Measurements from ENCODE around the gene KDSR. TPM values are rescaled to one million over a fixed set of nuclear protein-coding genes. Genes with fewer than 3 reads are reported as not detected.
A peak's percentile ranks its signal among the peaks of the same experiment; 100 is the strongest.

Gene KDSR, protein sequence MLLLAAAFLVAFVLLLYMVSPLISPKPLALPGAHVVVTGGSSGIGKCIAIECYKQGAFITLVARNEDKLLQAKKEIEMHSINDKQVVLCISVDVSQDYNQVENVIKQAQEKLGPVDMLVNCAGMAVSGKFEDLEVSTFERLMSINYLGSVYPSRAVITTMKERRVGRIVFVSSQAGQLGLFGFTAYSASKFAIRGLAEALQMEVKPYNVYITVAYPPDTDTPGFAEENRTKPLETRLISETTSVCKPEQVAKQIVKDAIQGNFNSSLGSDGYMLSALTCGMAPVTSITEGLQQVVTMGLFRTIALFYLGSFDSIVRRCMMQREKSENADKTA
- 42.0 TPM for total RNA-seq
- 100 to 1,000 TPM in 3 of 4 donors, 10 to 100 TPM in 1; 99.8 to 119 (median 106) TPM for polyA plus RNA-seq

DNA sequence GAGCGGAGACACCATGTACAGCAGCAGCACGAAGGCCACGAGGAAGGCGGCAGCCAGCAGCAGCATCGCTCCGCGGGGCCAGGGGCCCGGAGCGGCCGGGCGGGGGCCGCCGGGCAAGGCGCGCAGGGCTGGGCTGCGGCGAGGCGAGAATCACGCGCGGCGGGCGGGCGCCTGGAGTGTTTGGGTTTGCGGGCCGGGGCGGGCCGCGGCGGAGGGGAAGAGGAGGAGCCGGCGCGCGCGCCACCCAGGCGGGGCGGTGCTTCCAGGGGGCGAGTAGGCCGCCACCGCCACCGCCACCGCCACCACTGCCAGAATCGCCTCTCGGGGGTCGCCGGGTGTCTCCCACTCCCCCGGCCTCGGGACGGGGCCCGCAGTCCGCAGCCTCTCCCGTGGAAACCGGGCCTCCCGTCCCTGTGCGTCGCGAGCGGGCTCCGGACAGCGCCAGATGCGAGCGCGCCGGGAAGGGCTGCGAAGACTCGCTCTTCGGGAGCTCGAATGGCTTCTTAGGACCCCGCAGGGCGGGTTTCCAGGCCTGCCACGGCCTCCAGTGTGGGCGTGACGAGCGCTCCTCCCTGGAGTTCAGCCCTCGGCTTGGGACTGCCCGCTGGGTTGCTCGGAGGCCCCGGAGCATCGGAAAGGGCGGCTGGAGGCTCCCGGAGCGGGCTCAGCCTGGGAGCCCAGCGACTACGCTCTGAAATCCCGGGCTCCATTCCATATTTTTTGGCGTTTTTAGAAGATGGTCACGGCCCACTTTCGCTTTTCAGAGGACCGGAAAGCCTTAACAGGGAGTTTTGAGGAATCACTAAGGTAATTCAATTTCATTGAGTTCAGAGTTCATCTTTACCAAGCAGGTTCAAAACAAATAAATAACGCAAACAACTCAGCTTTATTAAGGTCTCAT lies at the start of gene KDSR:
Gene KDSR, minus strand, starts transcription at position 154 of the 901 bp plus-strand sequence. Its CDS starts 88 bp downstream, at position 66.
- peaks cover 5% of the 10 kb centered on the region for H3K36me3 ChIP-seq (ENCODE audit: control insufficient read depth, insufficient read depth, low read length)
- H3K27me3 ChIP-seq (ENCODE audit: control insufficient read depth, insufficient read depth, low read length): no peaks in the 10 kb centered on the region
- H3K4me3 ChIP-seq (ENCODE audit: low read depth, low read length): peak within 1 kb of the TSS; percentile 96
- ATAC-seq (ENCODE audit: low read depth in 2 of 2): peak; percentile 87
- DNase-seq: peak; percentile 74 to 88 (median 81)
- H3K27me3 Mint-ChIP-seq: no peaks in the 10 kb centered on the region
- peaks cover 37% of the 10 kb centered on the region for H3K4me1 ChIP-seq (ENCODE audit: control insufficient read depth, insufficient read depth, low read length, poor library complexity, severe bottlenecking)
- H3K9me3 ChIP-seq (ENCODE audit: control insufficient read depth in 2 of 2, low read length in 2 of 2): no peaks in the 10 kb centered on the region
- H3K27ac Mint-ChIP-seq: peak within 1 kb of the TSS; percentile 87 to 92 (median 91)
- H3K9me3 Mint-ChIP-seq: no peaks in the 10 kb centered on the region
- H3K4me1 Mint-ChIP-seq: peaks cover 15 to 48% (median 35%) of the 10 kb centered on the region in 4 donors
- H3K27ac ChIP-seq (ENCODE audit: insufficient read depth, low read length, poor library complexity, severe bottlenecking): peak within 1 kb of the TSS; percentile 69
- H3K4me3 Mint-ChIP-seq: peak within 1 kb of the TSS; percentile 31 to 97 (median 94)
- peaks cover 14% of the 10 kb centered on the region for H3K36me3 Mint-ChIP-seq

DNA sequence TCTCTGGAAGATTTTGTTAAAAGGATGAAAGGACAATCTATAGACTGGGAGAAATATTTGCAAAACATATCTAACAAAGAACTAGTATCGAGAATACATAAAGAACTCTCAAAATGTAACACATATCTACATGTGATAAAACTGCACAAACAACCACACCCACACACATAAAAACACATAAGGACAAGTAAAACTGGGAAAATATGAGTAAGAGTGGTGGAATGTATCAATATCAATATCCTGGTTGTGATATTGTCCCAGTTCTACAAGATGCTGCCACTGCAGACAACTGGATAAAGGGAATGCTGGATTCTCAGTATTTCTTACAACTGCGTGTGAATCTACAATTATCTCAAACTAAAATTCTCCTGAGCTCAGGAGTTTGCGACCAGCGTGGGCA lies 45.9 kb upstream of the KDSR start:
- Histone ChIP-seq H3K4me3 (ENCODE audit: low read depth, low read length) (no peak overlapping the region), H3K4me1 (ENCODE audit: control insufficient read depth, insufficient read depth, low read length, poor library complexity, severe bottlenecking) (peaks cover 4% of the 10 kb centered on the region), H3K27me3 (ENCODE audit: control insufficient read depth, insufficient read depth, low read length) (no peaks in the 10 kb centered on the region), H3K9me3 (ENCODE audit: control insufficient read depth in 2 of 2, low read length in 2 of 2) (no peaks in the 10 kb centered on the region), H3K36me3 (ENCODE audit: control insufficient read depth, insufficient read depth, low read length) (peaks cover 71% of the 10 kb centered on the region), H3K27ac (ENCODE audit: insufficient read depth, low read length, poor library complexity, severe bottlenecking) (no peak overlapping the region)
- DNase-seq (no peak), ATAC-seq (ENCODE audit: low read depth in 2 of 2) (no peak)
- peak overlapping the region in 1 of 3 donors; percentile 41 for H3K27ac Mint-ChIP-seq
- H3K9me3 Mint-ChIP-seq: no peaks in the 10 kb centered on the region
- peaks cover 37% of the 10 kb centered on the region for H3K36me3 Mint-ChIP-seq
- H3K27me3 Mint-ChIP-seq: no peaks in the 10 kb centered on the region
- H3K4me3 Mint-ChIP-seq: peak overlapping the region in 2 of 4 donors; percentile 23 to 35
- peaks cover 29 to 49% (median 33%) of the 10 kb centered on the region in 4 donors for H3K4me1 Mint-ChIP-seq

- Mint-ChIP-seq H3K9me3 (no peaks in the 10 kb centered on the region), H3K36me3 (peaks cover 47% of the 10 kb centered on the region), H3K4me3 (no peak overlapping the region), H3K27ac (peak overlapping the region; percentile 21 to 84 (median 32)), H3K27me3 (no peaks in the 10 kb centered on the region), H3K4me1 (peaks cover 35 to 59% (median 39%) of the 10 kb centered on the region in 4 donors)
- Histone ChIP-seq H3K4me1 (ENCODE audit: control insufficient read depth, insufficient read depth, low read length, poor library complexity, severe bottlenecking) (peaks cover 4% of the 10 kb centered on the region), H3K36me3 (ENCODE audit: control insufficient read depth, insufficient read depth, low read length) (peaks cover 70% of the 10 kb centered on the region), H3K9me3 (ENCODE audit: control insufficient read depth in 2 of 2, low read length in 2 of 2) (no peaks in the 10 kb centered on the region), H3K27ac (ENCODE audit: insufficient read depth, low read length, poor library complexity, severe bottlenecking) (peak overlapping the region; percentile 17), H3K27me3 (ENCODE audit: control insufficient read depth, insufficient read depth, low read length) (no peaks in the 10 kb centered on the region), H3K4me3 (ENCODE audit: low read depth, low read length) (no peak overlapping the region)
- ATAC-seq (ENCODE audit: low read depth in 2 of 2): peak in 1 of 2 donors; percentile 50
- DNase-seq: peak in 1 of 3 donors; percentile 36
Observed at GRCh38 chr18:63410792-63411191, 43.8 kb upstream of the KDSR start.

GRCh38 chr18:63409301-63409700 lies 42.3 kb upstream of the KDSR start:
- Mint-ChIP-seq H3K27me3 (no peaks in the 10 kb centered on the region), H3K36me3 (peaks cover 42% of the 10 kb centered on the region), H3K27ac (peak overlapping the region in 1 of 3 donors; percentile 26), H3K4me3 (no peak overlapping the region), H3K9me3 (no peaks in the 10 kb centered on the region), H3K4me1 (peaks cover 29 to 59% (median 33%) of the 10 kb centered on the region in 4 donors)
- Histone ChIP-seq H3K27ac (ENCODE audit: insufficient read depth, low read length, poor library complexity, severe bottlenecking) (no peak overlapping the region), H3K36me3 (ENCODE audit: control insufficient read depth, insufficient read depth, low read length) (peaks cover 71% of the 10 kb centered on the region), H3K9me3 (ENCODE audit: control insufficient read depth in 2 of 2, low read length in 2 of 2) (no peaks in the 10 kb centered on the region), H3K4me1 (ENCODE audit: control insufficient read depth, insufficient read depth, low read length, poor library complexity, severe bottlenecking) (peaks cover 4% of the 10 kb centered on the region), H3K27me3 (ENCODE audit: control insufficient read depth, insufficient read depth, low read length) (no peaks in the 10 kb centered on the region), H3K4me3 (ENCODE audit: low read depth, low read length) (no peak overlapping the region)
- ATAC-seq (ENCODE audit: low read depth in 2 of 2) (peak in 1 of 2 donors; percentile 46), DNase-seq (peak in 1 of 3 donors; percentile 50)

GRCh38 chr18:63407734-63408133 lies 40.7 kb upstream of the KDSR start:
- no peak overlapping the region for H3K27ac ChIP-seq (ENCODE audit: insufficient read depth, low read length, poor library complexity, severe bottlenecking)
- peaks cover 49% of the 10 kb centered on the region for H3K36me3 Mint-ChIP-seq
- ATAC-seq (ENCODE audit: low read depth in 2 of 2) (no peak), DNase-seq (no peak)
- H3K4me1 Mint-ChIP-seq: peaks cover 18 to 47% (median 26%) of the 10 kb centered on the region in 4 donors
- H3K27me3 Mint-ChIP-seq: no peaks in the 10 kb centered on the region
- H3K27me3 ChIP-seq (ENCODE audit: control insufficient read depth, insufficient read depth, low read length): no peaks in the 10 kb centered on the region
- H3K4me1 ChIP-seq (ENCODE audit: control insufficient read depth, insufficient read depth, low read length, poor library complexity, severe bottlenecking): peaks cover 4% of the 10 kb centered on the region
- peaks cover 0 to 1% (median 0%) of the 10 kb centered on the region in 7 donors for H3K9me3 Mint-ChIP-seq
- H3K36me3 ChIP-seq (ENCODE audit: control insufficient read depth, insufficient read depth, low read length): peaks cover 81% of the 10 kb centered on the region
- H3K27ac Mint-ChIP-seq: peak overlapping the region in 1 of 3 donors; percentile 4
- no peak overlapping the region for H3K4me3 Mint-ChIP-seq
- no peaks in the 10 kb centered on the region for H3K9me3 ChIP-seq (ENCODE audit: control insufficient read depth in 2 of 2, low read length in 2 of 2)
- H3K4me3 ChIP-seq (ENCODE audit: low read depth, low read length): no peak overlapping the region

DNA sequence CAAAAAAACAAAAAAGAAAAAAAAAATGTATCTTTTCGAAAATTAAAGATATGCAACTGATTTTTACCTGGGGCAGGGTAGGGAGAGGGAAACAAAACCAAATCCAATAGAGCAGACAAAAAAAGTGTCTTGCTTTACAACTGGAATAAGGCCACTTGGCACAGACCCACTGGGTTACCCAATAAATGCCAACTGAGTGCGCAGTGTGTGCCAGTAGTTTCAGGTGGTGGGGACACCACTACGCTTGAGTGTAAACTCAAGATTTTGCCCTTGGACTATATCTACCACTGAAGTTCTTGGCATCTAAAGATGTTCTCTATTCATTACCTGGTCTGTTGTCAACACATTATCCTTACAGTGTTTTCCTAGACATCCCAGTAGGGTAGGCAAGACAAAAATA lies 39.0 kb upstream of the KDSR start:
- peaks cover 0 to 1% (median 0%) of the 10 kb centered on the region in 7 donors for H3K9me3 Mint-ChIP-seq
- peaks cover 89% of the 10 kb centered on the region for H3K36me3 ChIP-seq (ENCODE audit: control insufficient read depth, insufficient read depth, low read length)
- peaks cover 57% of the 10 kb centered on the region for H3K36me3 Mint-ChIP-seq

DNA sequence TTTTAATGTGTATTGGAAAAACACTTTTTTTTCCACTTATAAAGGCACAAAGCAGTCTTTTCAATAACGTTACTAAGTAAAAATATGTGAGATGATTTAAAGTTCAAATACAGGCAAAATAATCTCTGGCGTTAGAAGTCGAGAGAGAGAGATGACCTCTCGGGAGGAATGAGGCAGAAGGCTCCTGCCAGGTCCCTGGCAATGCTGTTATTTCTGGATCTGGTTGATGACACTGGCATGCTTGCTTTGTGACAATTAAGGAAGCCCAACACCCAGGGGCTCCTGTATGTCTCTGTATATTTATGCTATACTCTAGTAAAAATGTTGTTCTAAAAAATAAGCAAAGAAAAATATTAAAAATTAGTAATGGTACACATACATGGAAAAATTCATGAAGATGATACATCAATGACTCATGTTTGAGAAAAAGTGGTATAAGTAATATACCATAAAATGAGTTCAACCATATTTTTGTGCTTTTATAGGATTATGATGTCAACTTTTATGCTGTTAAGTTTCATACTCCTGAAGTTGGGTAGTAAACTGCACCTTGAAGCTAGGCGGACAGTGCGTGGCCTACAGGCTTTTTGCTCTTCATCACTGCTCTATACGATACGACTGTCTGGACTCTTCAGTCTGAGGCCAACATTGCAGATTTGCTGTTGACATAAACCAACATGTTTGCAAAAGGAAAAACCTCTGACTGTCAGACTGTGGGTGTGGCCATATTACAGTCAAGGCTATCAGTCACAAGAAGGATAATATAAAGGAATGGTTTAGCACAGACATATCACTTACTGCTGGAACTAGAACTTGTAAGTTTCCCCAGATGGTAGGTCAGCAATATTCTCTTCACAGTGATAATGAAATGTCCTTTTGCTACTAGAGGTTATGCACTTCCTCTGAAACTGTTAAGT lies 35.5 kb upstream of the KDSR start:
- ATAC-seq (ENCODE audit: low read depth in 2 of 2) (no peak), DNase-seq (no peak)
- H3K4me1 ChIP-seq (ENCODE audit: control insufficient read depth, insufficient read depth, low read length, poor library complexity, severe bottlenecking): no peaks in the 10 kb centered on the region
- Mint-ChIP-seq H3K4me3 (peak overlapping the region in 1 of 4 donors; percentile 27), H3K4me1 (peaks cover 17 to 25% (median 21%) of the 10 kb centered on the region in 4 donors), H3K27me3 (no peaks in the 10 kb centered on the region), H3K9me3 (peaks cover 0 to 1% (median 0%) of the 10 kb centered on the region in 7 donors), H3K27ac (no peak overlapping the region), H3K36me3 (peaks cover 57% of the 10 kb centered on the region)
- no peaks in the 10 kb centered on the region for H3K9me3 ChIP-seq (ENCODE audit: control insufficient read depth in 2 of 2, low read length in 2 of 2)
- peaks cover 78% of the 10 kb centered on the region for H3K36me3 ChIP-seq (ENCODE audit: control insufficient read depth, insufficient read depth, low read length)
- no peak overlapping the region for H3K27ac ChIP-seq (ENCODE audit: insufficient read depth, low read length, poor library complexity, severe bottlenecking)
- no peak overlapping the region for H3K4me3 ChIP-seq (ENCODE audit: low read depth, low read length)
- no peaks in the 10 kb centered on the region for H3K27me3 ChIP-seq (ENCODE audit: control insufficient read depth, insufficient read depth, low read length)

More for the DNA sequence above, 39.0 kb upstream of the KDSR start:
- Histone ChIP-seq H3K27me3 (ENCODE audit: control insufficient read depth, insufficient read depth, low read length) (no peaks in the 10 kb centered on the region), H3K4me1 (ENCODE audit: control insufficient read depth, insufficient read depth, low read length, poor library complexity, severe bottlenecking) (peaks cover 4% of the 10 kb centered on the region), H3K27ac (ENCODE audit: insufficient read depth, low read length, poor library complexity, severe bottlenecking) (no peak overlapping the region), H3K4me3 (ENCODE audit: low read depth, low read length) (no peak overlapping the region), H3K9me3 (ENCODE audit: control insufficient read depth in 2 of 2, low read length in 2 of 2) (no peaks in the 10 kb centered on the region)
- H3K4me1 Mint-ChIP-seq: peaks cover 17 to 37% (median 25%) of the 10 kb centered on the region in 4 donors
- DNase-seq (no peak), ATAC-seq (ENCODE audit: low read depth in 2 of 2) (no peak)
- no peaks in the 10 kb centered on the region for H3K27me3 Mint-ChIP-seq
- no peak overlapping the region for H3K4me3 Mint-ChIP-seq
- H3K27ac Mint-ChIP-seq: no peak overlapping the region

Data from CD4-positive, CD25-positive, alpha-beta regulatory T cell (primary cell).